ENCODE measurements around the gene PLEKHG4B.

- TF ChIP-seq, protein P1, sequence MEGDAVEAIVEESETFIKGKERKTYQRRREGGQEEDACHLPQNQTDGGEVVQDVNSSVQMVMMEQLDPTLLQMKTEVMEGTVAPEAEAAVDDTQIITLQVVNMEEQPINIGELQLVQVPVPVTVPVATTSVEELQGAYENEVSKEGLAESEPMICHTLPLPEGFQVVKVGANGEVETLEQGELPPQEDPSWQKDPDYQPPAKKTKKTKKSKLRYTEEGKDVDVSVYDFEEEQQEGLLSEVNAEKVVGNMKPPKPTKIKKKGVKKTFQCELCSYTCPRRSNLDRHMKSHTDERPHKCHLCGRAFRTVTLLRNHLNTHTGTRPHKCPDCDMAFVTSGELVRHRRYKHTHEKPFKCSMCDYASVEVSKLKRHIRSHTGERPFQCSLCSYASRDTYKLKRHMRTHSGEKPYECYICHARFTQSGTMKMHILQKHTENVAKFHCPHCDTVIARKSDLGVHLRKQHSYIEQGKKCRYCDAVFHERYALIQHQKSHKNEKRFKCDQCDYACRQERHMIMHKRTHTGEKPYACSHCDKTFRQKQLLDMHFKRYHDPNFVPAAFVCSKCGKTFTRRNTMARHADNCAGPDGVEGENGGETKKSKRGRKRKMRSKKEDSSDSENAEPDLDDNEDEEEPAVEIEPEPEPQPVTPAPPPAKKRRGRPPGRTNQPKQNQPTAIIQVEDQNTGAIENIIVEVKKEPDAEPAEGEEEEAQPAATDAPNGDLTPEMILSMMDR (conservative IDR thresholded peaks at IDR 0.05), result no peak
- TF ChIP-seq ZFX (IDR thresholded peaks at IDR 0.05), result no peak
Measured at GRCh38 chr5:139579-140442, 47.8 kb downstream of the PLEKHG4B start.
